C1 segment of cervical spinal cord (tissue), 14 donors: ENCODE measurements around the gene PDCD1LG2.
"Not testable (repeated sequence)": the region's sequence is repeated elsewhere in the genome, so short reads cannot be mapped to it uniquely, and the experiment has no call there.

Experiments
- DNase-seq, 14 donors: peaks; one replicate each; lab custom pipeline; 2025; lab: John Stamatoyannopoulos, UW

PDCD1LG2 gene

GRCh38 chr9:5510360-5510931 lies at the start of gene PDCD1LG2:
TSS of gene PDCD1LG2 (plus strand) at chr9:5510531. CDS start at chr9:5522547, 12,016 bp downstream.
- no peak for DNase-seq

GRCh38 chr9:5464831-5465330 lies 45.5 kb upstream of the PDCD1LG2 start:
- DNase-seq, result not testable (repeated sequence)

GRCh38 chr9:5466005-5466404 lies 44.3 kb upstream of the PDCD1LG2 start:
- DNase-seq, result no peak

- no peak for DNase-seq
These were observed 43.6 kb upstream of the PDCD1LG2 start for GRCh38 chr9:5466766-5467165.

- no peak for DNase-seq
These were observed 41.5 kb upstream of the PDCD1LG2 start for GRCh38 chr9:5468850-5469249.

GRCh38 chr9:5470122-5470521 lies 40.2 kb upstream of the PDCD1LG2 start:
- no peak for DNase-seq

- DNase-seq, result no peak
These were observed 39.5 kb upstream of the PDCD1LG2 start for GRCh38 chr9:5470816-5471215.

- not testable (repeated sequence) for DNase-seq
These were observed 34.7 kb upstream of the PDCD1LG2 start for GRCh38 chr9:5475611-5476010.

- no peak for DNase-seq
These were observed 32.1 kb upstream of the PDCD1LG2 start for GRCh38 chr9:5478206-5478605.

- DNase-seq, result no peak
These were observed 30.2 kb upstream of the PDCD1LG2 start for GRCh38 chr9:5479994-5480694.

GRCh38 chr9:5480919-5481318 lies 29.4 kb upstream of the PDCD1LG2 start:
- no peak for DNase-seq

GRCh38 chr9:5481322-5482040 lies 28.9 kb upstream of the PDCD1LG2 start:
- DNase-seq, result no peak

GRCh38 chr9:5482194-5482593 lies 28.1 kb upstream of the PDCD1LG2 start:
- DNase-seq, result no peak

GRCh38 chr9:5483306-5483705 lies 27.0 kb upstream of the PDCD1LG2 start:
- no peak for DNase-seq

- no peak for DNase-seq
These were observed 24.8 kb upstream of the PDCD1LG2 start for GRCh38 chr9:5485378-5486085.

GRCh38 chr9:5486988-5487387 lies 23.3 kb upstream of the PDCD1LG2 start:
- no peak for DNase-seq

GRCh38 chr9:5488221-5489008 lies 21.9 kb upstream of the PDCD1LG2 start:
- DNase-seq, result no peak

- no peak for DNase-seq
These were observed 20.5 kb upstream of the PDCD1LG2 start for GRCh38 chr9:5489630-5490490.

GRCh38 chr9:5492965-5493678 lies 17.2 kb upstream of the PDCD1LG2 start:
- no peak for DNase-seq
